Measurements from ENCODE around the gene LGR6.
A peak's percentile ranks its signal among the peaks of the same experiment; 100 is the strongest.
"Not testable (repeated sequence)": the region's sequence is repeated elsewhere in the genome, so short reads cannot be mapped to it uniquely, and the experiment has no call there.

The LGR6 gene, protein sequence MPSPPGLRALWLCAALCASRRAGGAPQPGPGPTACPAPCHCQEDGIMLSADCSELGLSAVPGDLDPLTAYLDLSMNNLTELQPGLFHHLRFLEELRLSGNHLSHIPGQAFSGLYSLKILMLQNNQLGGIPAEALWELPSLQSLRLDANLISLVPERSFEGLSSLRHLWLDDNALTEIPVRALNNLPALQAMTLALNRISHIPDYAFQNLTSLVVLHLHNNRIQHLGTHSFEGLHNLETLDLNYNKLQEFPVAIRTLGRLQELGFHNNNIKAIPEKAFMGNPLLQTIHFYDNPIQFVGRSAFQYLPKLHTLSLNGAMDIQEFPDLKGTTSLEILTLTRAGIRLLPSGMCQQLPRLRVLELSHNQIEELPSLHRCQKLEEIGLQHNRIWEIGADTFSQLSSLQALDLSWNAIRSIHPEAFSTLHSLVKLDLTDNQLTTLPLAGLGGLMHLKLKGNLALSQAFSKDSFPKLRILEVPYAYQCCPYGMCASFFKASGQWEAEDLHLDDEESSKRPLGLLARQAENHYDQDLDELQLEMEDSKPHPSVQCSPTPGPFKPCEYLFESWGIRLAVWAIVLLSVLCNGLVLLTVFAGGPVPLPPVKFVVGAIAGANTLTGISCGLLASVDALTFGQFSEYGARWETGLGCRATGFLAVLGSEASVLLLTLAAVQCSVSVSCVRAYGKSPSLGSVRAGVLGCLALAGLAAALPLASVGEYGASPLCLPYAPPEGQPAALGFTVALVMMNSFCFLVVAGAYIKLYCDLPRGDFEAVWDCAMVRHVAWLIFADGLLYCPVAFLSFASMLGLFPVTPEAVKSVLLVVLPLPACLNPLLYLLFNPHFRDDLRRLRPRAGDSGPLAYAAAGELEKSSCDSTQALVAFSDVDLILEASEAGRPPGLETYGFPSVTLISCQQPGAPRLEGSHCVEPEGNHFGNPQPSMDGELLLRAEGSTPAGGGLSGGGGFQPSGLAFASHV

GRCh38 chr1:202193614-202194327 lies at the start of gene LGR6:
Gene LGR6, plus strand, starts transcription at chr1:202193799. Its CDS starts 191 bp downstream, at chr1:202193990.
- Histone ChIP-seq H3K4me3 (ENCODE audit: low read depth, low read length) (peak within 1 kb of the TSS; percentile 55), H3K27me3 (ENCODE audit: control insufficient read depth, insufficient read depth, low read length) (peaks cover 25% of the 10 kb centered on the region), H3K9ac (ENCODE audit: low read depth, low read length) (no peak within 1 kb of the TSS), H3K4me1 (ENCODE audit: control insufficient read depth, insufficient read depth, low read length) (no peaks in the 10 kb centered on the region; the same call in 1 of the 2 replicates), H3K36me3 (ENCODE audit: control insufficient read depth, insufficient read depth, low read length) (no peaks in the 10 kb centered on the region), H3K9me3 (ENCODE audit: control insufficient read depth, insufficient read depth, low read length) (no peaks in the 10 kb centered on the region), H3K27ac (ENCODE audit: low read depth, low read length) (no peak within 1 kb of the TSS)

- peak within 1 kb of the TSS; percentile 65 for H3K4me3 ChIP-seq (ENCODE audit: low read depth, low read length)
- peaks cover 13% of the 10 kb centered on the region for H3K4me1 ChIP-seq (ENCODE audit: control insufficient read depth, insufficient read depth, low read length)
- H3K9me3 ChIP-seq (ENCODE audit: control insufficient read depth, insufficient read depth, low read length): no peaks in the 10 kb centered on the region
- H3K27me3 ChIP-seq (ENCODE audit: control insufficient read depth, insufficient read depth, low read length): 0 out of 2 replicates have a peak, but pooled peaks cover 3% of the 10 kb centered on the region
- H3K9ac ChIP-seq (ENCODE audit: low read depth, low read length): peak within 1 kb of the TSS; percentile 66
- H3K36me3 ChIP-seq (ENCODE audit: control insufficient read depth, insufficient read depth, low read length): 0 out of 2 replicates have a peak, but pooled peaks cover 5% of the 10 kb centered on the region
- H3K27ac ChIP-seq (ENCODE audit: low read depth, low read length): peak within 1 kb of the TSS; percentile 77
These were observed 49.1 kb upstream of the LGR6 start, which contains the start of gene ARL8A for GRCh38 chr1:202144402-202145067. Gene ARL8A, minus strand, starts transcription at chr1:202144737. Its CDS starts 165 bp downstream, at chr1:202144572.

GRCh38 chr1:202145068-202145743 lies 48.4 kb upstream of the LGR6 start:
- H3K9me3 ChIP-seq (ENCODE audit: control insufficient read depth, insufficient read depth, low read length): no peaks in the 10 kb centered on the region
- H3K27ac ChIP-seq (ENCODE audit: low read depth, low read length): peak overlapping the region; percentile 28
- H3K9ac ChIP-seq (ENCODE audit: low read depth, low read length): peak overlapping the region; percentile 66
- H3K4me1 ChIP-seq (ENCODE audit: control insufficient read depth, insufficient read depth, low read length): peaks cover 13% of the 10 kb centered on the region
- peak overlapping the region; percentile 65 for H3K4me3 ChIP-seq (ENCODE audit: low read depth, low read length)
- 0 out of 2 replicates have a peak, but pooled peaks cover 5% of the 10 kb centered on the region for H3K36me3 ChIP-seq (ENCODE audit: control insufficient read depth, insufficient read depth, low read length)
- 0 out of 2 replicates have a peak, but pooled peaks cover 3% of the 10 kb centered on the region for H3K27me3 ChIP-seq (ENCODE audit: control insufficient read depth, insufficient read depth, low read length)

GRCh38 chr1:202145744-202146140 lies 47.9 kb upstream of the LGR6 start:
- H3K4me3 ChIP-seq (ENCODE audit: low read depth, low read length); H3K27me3 ChIP-seq (ENCODE audit: control insufficient read depth, insufficient read depth, low read length); H3K36me3 ChIP-seq (ENCODE audit: control insufficient read depth, insufficient read depth, low read length); H3K9me3 ChIP-seq (ENCODE audit: control insufficient read depth, insufficient read depth, low read length); H3K9ac ChIP-seq (ENCODE audit: low read depth, low read length); H3K27ac ChIP-seq (ENCODE audit: low read depth, low read length): not testable (repeated sequence)
- H3K4me1 ChIP-seq (ENCODE audit: control insufficient read depth, insufficient read depth, low read length): peaks cover 13% of the 10 kb centered on the region

GRCh38 chr1:202146279-202146678 lies 47.3 kb upstream of the LGR6 start:
- Histone ChIP-seq H3K9me3 (ENCODE audit: control insufficient read depth, insufficient read depth, low read length) (no peaks in the 10 kb centered on the region), H3K4me1 (ENCODE audit: control insufficient read depth, insufficient read depth, low read length) (peaks cover 13% of the 10 kb centered on the region), H3K27ac (ENCODE audit: low read depth, low read length) (no peak overlapping the region), H3K36me3 (ENCODE audit: control insufficient read depth, insufficient read depth, low read length) (0 out of 2 replicates have a peak, but pooled peaks cover 5% of the 10 kb centered on the region), H3K4me3 (ENCODE audit: low read depth, low read length) (no peak overlapping the region), H3K9ac (ENCODE audit: low read depth, low read length) (no peak overlapping the region), H3K27me3 (ENCODE audit: control insufficient read depth, insufficient read depth, low read length) (0 out of 2 replicates have a peak, but pooled peaks cover 3% of the 10 kb centered on the region)

- H3K9ac ChIP-seq (ENCODE audit: low read depth, low read length): no peak overlapping the region
- H3K36me3 ChIP-seq (ENCODE audit: control insufficient read depth, insufficient read depth, low read length): 0 out of 2 replicates have a peak, but pooled peaks cover 5% of the 10 kb centered on the region
- H3K27ac ChIP-seq (ENCODE audit: low read depth, low read length): no peak overlapping the region
- H3K4me3 ChIP-seq (ENCODE audit: low read depth, low read length): no peak overlapping the region
- no peaks in the 10 kb centered on the region for H3K9me3 ChIP-seq (ENCODE audit: control insufficient read depth, insufficient read depth, low read length)
- 0 out of 2 replicates have a peak, but pooled peaks cover 3% of the 10 kb centered on the region for H3K27me3 ChIP-seq (ENCODE audit: control insufficient read depth, insufficient read depth, low read length)
- peaks cover 13% of the 10 kb centered on the region for H3K4me1 ChIP-seq (ENCODE audit: control insufficient read depth, insufficient read depth, low read length)
These were observed 46.6 kb upstream of the LGR6 start for GRCh38 chr1:202146993-202147392.

GRCh38 chr1:202148391-202148790 lies 45.2 kb upstream of the LGR6 start:
- H3K9me3 ChIP-seq (ENCODE audit: control insufficient read depth, insufficient read depth, low read length): no peaks in the 10 kb centered on the region
- H3K27ac ChIP-seq (ENCODE audit: low read depth, low read length): no peak overlapping the region
- H3K4me3 ChIP-seq (ENCODE audit: low read depth, low read length): no peak overlapping the region
- H3K4me1 ChIP-seq (ENCODE audit: control insufficient read depth, insufficient read depth, low read length): peaks cover 6% of the 10 kb centered on the region
- H3K9ac ChIP-seq (ENCODE audit: low read depth, low read length): no peak overlapping the region
- no peaks in the 10 kb centered on the region for H3K36me3 ChIP-seq (ENCODE audit: control insufficient read depth, insufficient read depth, low read length)
- 0 out of 2 replicates have a peak, but pooled peaks cover 3% of the 10 kb centered on the region for H3K27me3 ChIP-seq (ENCODE audit: control insufficient read depth, insufficient read depth, low read length)

DNA sequence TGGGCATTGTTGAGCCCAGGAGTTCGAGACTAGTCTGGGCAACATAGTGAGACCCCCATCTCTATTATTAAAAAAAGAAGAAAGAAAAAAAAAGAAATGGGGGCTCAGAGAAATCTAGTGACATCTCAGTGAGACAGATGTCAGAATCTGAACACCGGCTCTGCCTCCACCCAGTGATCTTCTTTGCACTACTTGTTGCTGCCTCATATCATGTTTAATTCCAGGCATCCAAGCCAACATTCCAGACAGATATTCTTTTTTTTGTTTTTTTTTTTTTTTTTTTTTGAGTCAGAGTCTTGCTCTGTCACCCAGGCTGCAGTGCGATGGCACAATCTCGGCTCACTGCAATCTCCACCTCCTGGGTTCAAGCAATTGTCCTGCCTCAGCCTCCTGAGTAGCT lies 44.0 kb upstream of the LGR6 start:
- no peak overlapping the region for H3K27ac ChIP-seq (ENCODE audit: low read depth, low read length)
- no peak overlapping the region for H3K4me3 ChIP-seq (ENCODE audit: low read depth, low read length)
- H3K4me1 ChIP-seq (ENCODE audit: control insufficient read depth, insufficient read depth, low read length): peaks cover 10% of the 10 kb centered on the region
- no peaks in the 10 kb centered on the region for H3K9me3 ChIP-seq (ENCODE audit: control insufficient read depth, insufficient read depth, low read length)
- H3K36me3 ChIP-seq (ENCODE audit: control insufficient read depth, insufficient read depth, low read length): no peaks in the 10 kb centered on the region
- no peak overlapping the region for H3K9ac ChIP-seq (ENCODE audit: low read depth, low read length)
- 0 out of 2 replicates have a peak, but pooled peaks cover 3% of the 10 kb centered on the region for H3K27me3 ChIP-seq (ENCODE audit: control insufficient read depth, insufficient read depth, low read length)

GRCh38 chr1:202150187-202150586 lies 43.4 kb upstream of the LGR6 start:
- Histone ChIP-seq H3K4me1 (ENCODE audit: control insufficient read depth, insufficient read depth, low read length) (peaks cover 7% of the 10 kb centered on the region), H3K9me3 (ENCODE audit: control insufficient read depth, insufficient read depth, low read length) (no peaks in the 10 kb centered on the region), H3K27ac (ENCODE audit: low read depth, low read length) (no peak overlapping the region), H3K27me3 (ENCODE audit: control insufficient read depth, insufficient read depth, low read length) (0 out of 2 replicates have a peak, but pooled peaks cover 2% of the 10 kb centered on the region), H3K4me3 (ENCODE audit: low read depth, low read length) (no peak overlapping the region), H3K36me3 (ENCODE audit: control insufficient read depth, insufficient read depth, low read length) (no peaks in the 10 kb centered on the region), H3K9ac (ENCODE audit: low read depth, low read length) (no peak overlapping the region)
